NCI-H128 (cell line): ENCODE results near the gene MORF4L1.
"Not testable (repeated sequence)": the region's sequence is repeated elsewhere in the genome, so short reads cannot be mapped to it uniquely, and the experiment has no call there.

Experiments used
- DNase-seq: peaks from one replicate; lab custom pipeline; 2025; ENCODE audit not compliant: unreplicated experiment; lab: John Stamatoyannopoulos, UW

Gene MORF4L1

GRCh38 chr15:78923480-78924360 is 51.0 kb downstream of the MORF4L1 start:
- no peak for DNase-seq

DNA sequence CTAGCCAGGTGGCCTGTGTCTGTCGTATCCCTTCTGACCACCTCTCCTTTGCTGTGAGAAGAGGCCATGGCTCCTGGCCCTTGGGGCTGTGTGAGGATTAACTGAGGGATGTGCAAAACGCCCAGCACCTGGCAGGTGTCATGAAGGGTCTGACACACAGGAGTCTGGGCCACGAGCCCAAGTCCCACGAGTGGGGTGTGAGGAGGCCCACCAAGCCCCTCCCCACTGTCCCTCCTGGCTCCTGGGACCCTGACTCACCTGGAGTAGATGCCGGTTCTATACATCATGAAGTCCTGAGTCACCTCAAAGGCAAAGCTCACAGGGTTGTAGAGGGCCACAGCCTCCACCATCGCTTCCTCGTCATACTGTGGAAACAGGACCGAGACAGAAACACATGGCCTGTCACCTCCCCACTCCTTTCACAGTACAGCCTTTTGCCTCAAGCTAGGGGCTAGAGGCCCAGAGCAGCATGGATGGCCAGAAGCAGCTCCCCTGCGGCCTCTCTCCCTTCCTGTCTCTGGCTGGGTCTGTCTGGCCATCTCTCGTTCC is 52.5 kb downstream of the MORF4L1 start:
- no peak for DNase-seq

GRCh38 chr15:78925956-78926743 is 53.5 kb downstream of the MORF4L1 start:
- DNase-seq = no peak

DNA sequence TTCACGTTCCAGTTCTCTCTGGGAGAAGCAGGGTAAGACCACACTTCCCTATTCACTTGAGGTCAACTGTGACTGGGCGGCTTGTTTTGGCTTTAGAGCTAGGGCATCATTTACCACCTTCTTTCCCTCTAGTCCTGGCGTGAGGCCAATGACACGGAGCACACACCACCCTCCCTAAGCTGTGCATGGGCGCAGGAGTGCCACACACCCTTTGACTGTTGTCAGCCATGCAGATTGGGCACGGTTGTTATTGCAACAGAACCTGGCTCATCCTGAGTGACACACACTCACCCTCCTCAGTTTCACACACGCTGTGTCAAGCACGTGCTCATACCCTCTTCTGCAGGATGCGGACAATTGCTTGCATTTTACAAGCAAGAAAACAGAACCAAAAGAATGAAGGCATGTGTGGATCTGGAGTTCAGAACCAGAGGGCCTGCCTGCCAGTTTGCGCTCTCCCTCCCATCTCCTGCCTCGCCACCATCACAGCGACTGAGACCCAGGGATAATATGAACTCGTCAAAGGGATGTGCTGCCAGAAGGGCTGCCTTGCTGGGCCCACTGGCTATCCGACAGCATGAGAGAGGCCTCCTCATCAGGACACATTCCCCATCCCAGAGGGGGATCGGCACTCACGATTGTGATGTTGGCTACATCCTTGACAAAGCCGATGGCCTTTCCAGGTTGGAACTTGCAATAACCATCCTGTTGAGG is 54.5 kb downstream of the MORF4L1 start:
- DNase-seq = no peak

DNA sequence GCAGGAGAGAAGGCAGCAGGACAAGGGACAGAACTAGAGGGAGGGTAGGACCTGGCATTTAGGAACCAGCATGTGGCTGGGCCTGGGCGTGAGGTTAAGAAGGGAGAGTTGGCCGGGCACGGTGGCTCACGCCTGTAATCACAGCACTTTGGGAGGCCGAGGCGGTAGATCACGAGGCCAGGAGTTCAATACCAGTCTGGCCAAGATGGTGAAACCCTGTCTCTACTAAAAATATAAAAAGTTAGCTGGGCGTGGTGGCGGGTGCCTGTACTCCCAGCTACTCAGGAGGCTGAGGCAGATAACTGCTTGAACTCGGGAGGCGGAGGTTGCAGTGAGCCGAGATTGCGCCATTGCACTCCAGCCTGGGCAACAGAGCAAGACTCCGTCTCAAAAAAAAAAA is 55.5 kb downstream of the MORF4L1 start:
- not testable (repeated sequence) for DNase-seq

- DNase-seq = no peak
Measured at GRCh38 chr15:78928616-78929093, 56.0 kb downstream of the MORF4L1 start.

DNA sequence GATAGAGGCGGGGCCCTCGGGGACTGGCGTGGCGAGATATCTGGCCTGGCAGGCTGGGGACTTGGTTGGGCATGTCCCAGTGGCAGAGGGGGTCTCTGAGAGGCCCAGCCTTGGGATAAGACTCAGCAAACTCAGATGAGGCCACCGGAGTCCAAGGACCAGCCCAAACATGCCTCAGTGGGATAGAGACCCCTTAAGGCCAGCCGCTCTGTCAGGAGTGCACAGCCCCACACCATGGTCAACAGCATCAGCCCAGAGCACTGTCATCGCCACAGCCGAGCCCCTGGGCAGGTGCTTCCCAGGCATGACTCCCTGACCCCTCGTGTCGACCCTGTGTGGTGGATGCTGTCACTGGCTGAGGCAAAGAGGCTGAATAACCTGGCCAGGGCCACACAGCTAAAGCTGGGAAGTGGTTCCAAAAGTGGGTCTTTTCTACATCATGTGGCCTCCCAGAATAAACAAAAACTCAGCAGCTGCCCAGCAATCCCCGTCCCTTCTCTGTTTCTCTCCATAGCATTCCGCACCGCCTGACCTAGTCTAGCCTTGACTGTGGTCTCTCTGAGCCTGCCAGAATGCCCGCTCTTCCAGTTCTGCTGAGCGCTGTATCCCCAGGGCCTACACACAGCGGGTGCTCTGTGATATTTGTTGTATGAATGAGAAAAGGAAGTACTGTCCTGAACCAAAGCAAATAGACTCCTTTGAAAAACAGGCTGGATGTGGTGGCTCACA is 57.0 kb downstream of the MORF4L1 start:
- DNase-seq = no peak

- no peak for DNase-seq
Measured at GRCh38 chr15:78930577-78931388, 58.1 kb downstream of the MORF4L1 start.

DNA sequence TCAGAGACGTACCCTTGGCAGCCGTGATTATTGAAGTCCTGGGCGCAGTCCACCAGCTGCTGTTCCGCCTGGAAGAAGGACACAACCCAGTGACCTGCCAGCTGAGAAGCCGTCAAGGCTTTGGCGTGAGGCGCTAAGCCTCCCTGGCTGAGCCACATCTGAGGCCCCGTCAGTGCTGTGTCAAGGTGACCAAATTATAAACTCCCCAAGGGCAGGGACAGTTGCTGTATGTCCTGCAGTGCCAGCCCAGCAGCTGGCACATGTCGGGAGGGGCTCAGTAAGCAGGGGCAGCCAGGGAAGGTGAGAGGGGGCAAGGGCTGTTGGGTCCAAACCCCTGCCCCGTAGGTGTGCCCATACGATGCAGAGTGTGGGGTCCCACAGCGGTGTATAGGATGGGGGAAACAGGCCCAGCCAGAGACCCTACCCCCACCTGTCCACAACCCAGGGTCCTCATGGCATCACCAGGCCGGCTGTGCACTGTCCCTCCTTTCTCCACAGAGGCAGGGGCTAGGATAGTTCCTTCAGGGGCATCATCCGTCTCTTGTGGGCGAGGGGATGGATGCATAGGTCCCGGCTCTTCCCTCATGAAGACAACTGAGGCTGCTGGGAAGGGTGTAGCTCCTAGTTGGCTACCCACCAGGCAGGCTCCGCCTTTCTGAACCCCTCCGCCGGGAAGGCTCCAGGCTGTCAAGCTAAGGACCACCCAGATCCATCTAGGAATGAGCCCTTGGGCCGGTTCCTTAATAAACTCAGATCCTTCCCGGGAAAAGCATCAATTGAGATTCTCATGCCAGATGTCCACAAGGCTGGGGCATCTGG is 59.0 kb downstream of the MORF4L1 start:
- no peak for DNase-seq

DNA sequence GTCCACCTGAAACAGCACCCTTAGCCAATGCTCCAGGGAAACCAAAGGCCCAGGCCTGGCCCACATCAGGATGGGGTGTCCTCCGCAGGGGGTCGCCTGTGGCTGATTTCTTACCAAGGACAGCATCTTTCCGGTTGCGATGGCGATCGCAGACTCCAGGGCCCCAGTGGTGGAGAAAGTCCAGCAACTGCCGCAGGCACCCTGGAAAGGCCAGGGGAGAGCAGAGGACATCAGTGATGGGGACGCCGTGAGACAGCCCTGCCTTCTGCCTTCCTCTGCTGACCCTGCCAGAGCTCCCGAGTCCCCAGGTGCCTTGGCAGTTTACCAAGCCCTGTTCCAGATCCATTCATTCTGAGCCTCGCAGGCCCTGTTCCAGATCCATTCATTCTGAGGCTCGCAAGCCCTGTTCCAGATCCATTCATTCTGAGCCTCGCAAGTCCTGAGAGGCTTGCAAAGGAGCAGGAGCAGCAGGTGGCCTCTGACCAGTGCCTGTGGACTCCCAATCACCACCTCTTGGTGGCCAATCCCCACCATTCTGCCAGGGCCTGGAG is 59.6 kb downstream of the MORF4L1 start:
- no peak for DNase-seq

DNA sequence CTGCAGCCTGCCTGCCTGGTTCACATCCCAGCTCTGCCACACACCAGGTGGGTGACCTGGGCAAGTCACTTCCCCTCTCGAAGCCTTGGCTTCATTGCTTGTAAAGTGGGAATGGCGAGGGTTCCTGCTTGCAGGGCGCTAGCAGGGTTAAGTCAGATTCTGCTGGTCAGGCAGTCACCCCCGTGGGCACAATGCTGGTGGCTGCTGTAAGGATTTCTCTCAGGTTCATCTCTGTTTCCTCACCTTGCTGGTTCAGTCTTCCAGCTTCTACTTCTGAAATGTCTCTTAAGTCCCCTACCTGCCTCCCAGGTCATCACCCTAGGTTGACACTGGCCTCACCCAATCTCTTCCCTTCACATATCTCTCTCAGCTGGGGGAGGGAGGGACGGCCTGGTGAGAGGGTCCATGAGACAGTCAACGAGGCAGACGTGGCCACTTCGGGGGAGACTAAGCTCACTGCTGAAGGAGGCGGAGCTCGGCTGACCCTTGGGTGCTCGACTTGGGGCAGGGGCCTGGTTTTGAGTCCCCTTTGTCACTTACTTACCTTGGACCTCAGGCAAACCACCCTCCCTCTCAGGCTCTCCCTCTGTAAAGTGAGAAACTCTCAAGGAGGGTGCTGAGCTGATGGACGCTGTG is 60.6 kb downstream of the MORF4L1 start:
- no peak for DNase-seq

- no peak for DNase-seq
Measured at GRCh38 chr15:78933823-78934654, 61.3 kb downstream of the MORF4L1 start.

- DNase-seq = no peak
Measured at GRCh38 chr15:78934655-78935023, 61.9 kb downstream of the MORF4L1 start.

DNA sequence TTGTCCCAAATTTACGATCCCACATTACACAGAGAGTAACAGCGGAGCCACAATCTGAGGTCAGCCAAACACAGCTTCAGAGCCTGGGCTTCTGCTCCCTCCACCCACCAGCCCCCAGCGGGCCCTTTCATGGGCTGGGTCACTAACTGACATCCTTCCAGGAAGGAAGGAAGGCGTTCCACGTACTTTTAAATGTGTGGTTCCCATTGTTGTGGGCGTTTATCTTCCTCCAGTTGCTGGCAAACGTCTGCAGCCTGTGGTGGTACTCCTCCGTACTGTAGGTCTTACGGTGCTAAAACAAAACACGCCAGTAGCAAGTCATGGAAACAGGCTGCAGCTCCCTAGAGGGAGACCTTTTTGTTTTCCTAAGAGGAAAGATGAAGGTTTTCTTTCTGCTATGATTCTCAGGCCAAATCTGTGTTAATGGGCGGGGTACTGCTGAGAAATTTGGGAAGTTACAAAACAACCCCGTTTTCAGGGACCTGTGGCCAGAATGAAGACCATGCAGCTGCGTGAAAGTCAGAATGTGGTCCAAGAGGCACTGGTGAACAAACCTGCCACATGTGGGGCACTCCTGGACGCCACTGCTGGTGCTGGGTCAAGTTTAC is 64.5 kb downstream of the MORF4L1 start:
- no peak for DNase-seq

DNA sequence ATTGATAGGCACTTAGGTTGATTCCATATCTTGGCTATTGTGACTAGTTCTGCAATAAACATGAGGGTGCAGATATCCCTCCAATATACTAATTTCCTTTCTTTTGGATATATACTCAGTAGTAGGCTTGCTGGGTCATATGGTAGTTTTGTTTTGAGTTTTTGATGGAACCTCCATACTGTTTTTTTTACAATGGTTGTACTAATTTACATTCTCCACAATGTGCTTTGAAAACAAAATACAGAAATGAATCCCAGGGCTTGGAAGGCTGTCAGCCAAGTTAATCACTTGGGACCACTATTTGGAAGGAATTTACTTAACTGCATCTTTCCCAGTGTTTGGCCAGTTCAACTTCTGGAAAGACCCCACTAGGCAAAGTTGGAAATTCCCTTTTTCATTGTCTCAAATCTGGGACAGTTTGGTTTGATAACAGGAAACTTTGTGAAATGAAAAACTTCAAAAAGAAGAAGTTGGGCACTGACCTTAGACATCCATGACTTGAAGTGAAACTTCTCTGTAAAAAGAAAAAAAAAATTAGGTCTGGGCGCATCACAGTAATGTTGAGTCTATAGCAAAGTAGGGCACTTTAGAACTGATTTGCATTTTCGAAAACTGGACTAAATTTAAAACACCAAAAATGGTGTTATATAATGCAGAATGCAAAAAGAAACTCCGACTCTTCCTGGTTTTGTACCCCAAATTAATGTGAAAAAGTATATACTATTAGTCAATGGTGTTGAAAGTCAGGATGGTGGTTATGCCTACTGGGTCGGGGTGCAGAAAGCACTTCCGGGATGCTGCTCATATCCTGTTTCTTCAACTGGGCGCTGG is 66.2 kb downstream of the MORF4L1 start:
- DNase-seq = no peak

DNA sequence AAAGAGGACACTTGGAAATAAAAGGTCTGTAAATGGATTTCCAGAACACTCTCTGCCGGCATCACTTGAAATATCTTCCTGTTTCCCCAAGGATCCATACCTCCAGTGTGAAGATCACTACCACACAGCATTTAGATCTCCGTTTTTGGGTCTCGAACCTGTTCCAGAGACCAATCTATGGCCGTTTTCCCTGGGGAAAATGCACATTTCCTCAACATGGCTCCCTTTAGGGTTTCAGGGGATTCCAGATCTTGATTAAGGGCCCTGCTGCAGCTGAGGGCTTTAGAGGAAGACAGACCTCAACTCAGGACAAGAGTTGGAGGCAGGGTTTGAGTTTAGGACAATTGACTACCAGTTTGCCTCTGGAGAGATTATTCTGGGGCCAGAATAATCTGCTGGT is 70.1 kb downstream of the MORF4L1 start:
- no peak for DNase-seq
